NCI-H226 (cell line): ENCODE measurements around the gene TMEM79.
A peak's percentile ranks its signal among the peaks of the same experiment; 100 is the strongest.

Source experiments
- DNase-seq: peaks from one replicate; pipeline ENCODE4 v3.0.0-alpha.2; 2015

TMEM79 gene

GRCh38 chr1:156284112-156284511, at the start of gene TMEM79:
Gene TMEM79 (plus strand): TSS chr1:156284325. CDS start chr1:156285227, 902 bp downstream.
- no peak for DNase-seq

GRCh38 chr1:156236164-156236563, 48.0 kb upstream of the TMEM79 start:
- DNase-seq = no peak

GRCh38 chr1:156238248-156238647, 45.9 kb upstream of the TMEM79 start:
- no peak for DNase-seq

- DNase-seq = peak; percentile 87
These were observed 42.8 kb upstream of the TMEM79 start for GRCh38 chr1:156241311-156241811.

- no peak for DNase-seq
These were observed 42.2 kb upstream of the TMEM79 start, which contains the start of gene BGLAP for GRCh38 chr1:156241926-156242325. Gene BGLAP (plus strand): TSS chr1:156242184. CDS start chr1:156242232, 48 bp downstream.

GRCh38 chr1:156242738-156243137, 41.4 kb upstream of the TMEM79 start:
- DNase-seq = no peak

- no peak for DNase-seq
These were observed 40.0 kb upstream of the TMEM79 start for GRCh38 chr1:156244126-156244525.

- DNase-seq = no peak
These were observed 39.4 kb upstream of the TMEM79 start for GRCh38 chr1:156244712-156245111.

- DNase-seq = no peak
These were observed 38.5 kb upstream of the TMEM79 start for GRCh38 chr1:156245451-156246232.

- DNase-seq = no peak
These were observed 37.8 kb upstream of the TMEM79 start for GRCh38 chr1:156246241-156246780.

- DNase-seq = no peak
These were observed 37.2 kb upstream of the TMEM79 start for GRCh38 chr1:156246781-156247459.

- no peak for DNase-seq
These were observed 36.4 kb upstream of the TMEM79 start, which contains the start of gene PAQR6 for GRCh38 chr1:156247460-156248322. Gene PAQR6 (minus strand): TSS chr1:156248056. CDS start chr1:156246731, 1,325 bp downstream.

- DNase-seq = no peak
These were observed 35.8 kb upstream of the TMEM79 start for GRCh38 chr1:156248323-156248683.

- no peak for DNase-seq
These were observed 34.5 kb upstream of the TMEM79 start for GRCh38 chr1:156249593-156249992.

- no peak for DNase-seq
These were observed 32.6 kb upstream of the TMEM79 start for GRCh38 chr1:156251527-156251926.

GRCh38 chr1:156253634-156254033, 30.5 kb upstream of the TMEM79 start:
- DNase-seq = no peak

GRCh38 chr1:156257711-156258110, 26.4 kb upstream of the TMEM79 start:
- no peak for DNase-seq

- no peak for DNase-seq
These were observed 25.3 kb upstream of the TMEM79 start for GRCh38 chr1:156258859-156259258.

GRCh38 chr1:156259805-156260204, 24.3 kb upstream of the TMEM79 start:
- DNase-seq = no peak

- DNase-seq = no peak
These were observed 23.2 kb upstream of the TMEM79 start for GRCh38 chr1:156260896-156261295.

GRCh38 chr1:156262461-156263287, 21.5 kb upstream of the TMEM79 start:
- peak; percentile 71 for DNase-seq

- DNase-seq = no peak
These were observed 20.9 kb upstream of the TMEM79 start for GRCh38 chr1:156263288-156263655.
